ENCODE results near the gene MORC2. TPM values are rescaled to one million over a fixed set of nuclear protein-coding genes. Genes with fewer than 3 reads are reported as not detected.

MORC2 gene
- total RNA-seq, 1 experiment from 2014 or later: 27.4 TPM

DNA sequence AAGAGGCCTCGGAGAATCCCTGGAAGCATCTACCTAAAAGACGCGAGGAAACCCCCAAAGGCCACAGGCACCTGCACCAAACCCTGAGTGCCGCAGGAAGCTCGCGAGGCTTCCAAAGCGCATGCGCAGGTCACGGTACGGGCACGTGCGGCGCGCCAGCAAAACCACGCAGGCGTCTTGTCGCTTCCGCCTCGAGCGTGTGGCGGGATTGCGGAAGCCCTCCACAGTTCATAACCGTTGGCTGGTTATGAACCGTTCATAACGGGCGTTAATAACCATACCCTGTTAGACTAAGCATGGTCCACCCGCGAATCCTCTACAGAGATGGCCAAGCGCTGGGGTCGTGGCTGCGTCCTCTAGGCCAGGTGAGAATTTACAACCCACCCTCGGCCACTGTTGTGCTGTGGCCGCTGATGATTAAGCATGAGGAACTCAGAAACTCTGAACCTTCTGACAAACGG is 46.4 kb downstream of the MORC2 start:
- no peak for DNase-seq (ENCODE audit: low read depth)

DNA sequence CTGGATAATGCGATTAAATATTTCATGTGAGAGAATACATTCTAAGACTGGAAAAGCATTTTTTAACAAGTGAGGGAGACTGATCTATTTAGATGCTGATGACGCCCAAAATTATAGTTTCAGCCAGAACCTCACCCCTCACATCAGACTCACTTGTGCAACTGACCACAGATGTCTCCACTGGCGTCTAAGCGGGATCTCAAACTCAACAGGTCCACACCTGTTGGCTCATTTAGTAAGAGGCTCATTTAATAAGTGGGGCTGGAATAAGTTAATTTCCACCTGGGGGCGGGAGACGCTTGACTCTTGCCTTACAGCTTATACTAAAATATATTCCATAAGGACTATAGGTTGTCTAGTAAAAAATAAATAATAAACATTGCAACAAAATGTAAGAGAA is 47.5 kb downstream of the MORC2 start:
- no peak for DNase-seq (ENCODE audit: low read depth)

DNA sequence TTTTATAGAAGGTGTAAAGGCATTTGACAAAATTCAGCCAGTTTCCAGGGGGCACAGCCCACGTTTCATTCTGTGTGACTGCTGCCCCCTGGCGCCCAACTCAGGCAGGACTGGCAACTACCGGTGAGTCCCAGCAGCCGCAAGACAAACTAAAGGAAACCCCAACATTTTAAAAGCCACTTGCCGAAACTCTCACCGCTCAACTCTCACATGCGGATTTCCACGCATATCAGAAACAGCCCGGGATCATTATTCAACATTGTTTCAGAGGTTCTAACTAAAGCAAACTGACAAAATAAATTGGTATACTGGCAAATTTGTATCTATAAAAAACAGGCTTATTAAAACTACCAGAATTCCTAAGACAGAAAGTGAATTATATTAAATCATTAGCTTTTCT is 48.2 kb downstream of the MORC2 start:
- DNase-seq (ENCODE audit: low read depth): peak; percentile 53

DNA sequence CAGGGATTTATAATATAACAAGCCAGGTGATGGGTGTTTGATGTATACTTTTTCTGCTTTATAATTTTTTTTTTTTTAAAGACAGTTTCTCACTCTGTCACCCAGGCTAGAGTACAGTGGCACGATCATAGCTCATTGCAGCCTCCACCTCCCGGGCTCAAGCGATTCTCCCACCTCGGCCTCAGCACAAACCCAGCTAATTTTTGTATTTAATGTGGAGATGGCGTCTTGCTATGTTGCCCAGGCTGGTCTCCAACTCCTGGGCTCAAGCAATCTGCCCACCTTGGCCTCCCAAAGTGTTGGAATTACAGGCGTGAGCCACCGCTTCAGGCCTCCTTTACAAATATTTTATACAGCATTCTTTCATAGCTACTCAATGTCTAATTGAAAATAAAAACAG is 48.6 kb downstream of the MORC2 start:
- no peak for DNase-seq (ENCODE audit: low read depth)

DNA sequence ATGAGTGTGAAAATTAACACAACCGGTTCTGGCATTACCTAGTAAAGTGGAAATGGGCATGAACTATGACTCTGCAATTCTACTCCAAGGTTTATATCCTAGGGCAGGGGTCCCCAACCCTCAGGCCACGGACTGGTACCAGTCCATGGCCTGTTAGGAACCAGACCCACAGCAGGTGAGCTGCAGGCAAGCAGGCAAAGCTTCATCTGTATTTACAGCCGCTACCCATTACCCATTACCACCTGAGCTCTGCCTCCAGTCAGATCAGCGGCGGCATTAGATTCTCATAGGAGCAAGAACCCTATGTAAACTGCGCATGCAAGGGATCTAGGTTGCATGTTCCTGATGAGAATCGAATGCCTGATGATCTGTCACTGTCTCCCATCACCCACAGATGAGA is 49.8 kb downstream of the MORC2 start:
- DNase-seq (ENCODE audit: low read depth): no peak

DNA sequence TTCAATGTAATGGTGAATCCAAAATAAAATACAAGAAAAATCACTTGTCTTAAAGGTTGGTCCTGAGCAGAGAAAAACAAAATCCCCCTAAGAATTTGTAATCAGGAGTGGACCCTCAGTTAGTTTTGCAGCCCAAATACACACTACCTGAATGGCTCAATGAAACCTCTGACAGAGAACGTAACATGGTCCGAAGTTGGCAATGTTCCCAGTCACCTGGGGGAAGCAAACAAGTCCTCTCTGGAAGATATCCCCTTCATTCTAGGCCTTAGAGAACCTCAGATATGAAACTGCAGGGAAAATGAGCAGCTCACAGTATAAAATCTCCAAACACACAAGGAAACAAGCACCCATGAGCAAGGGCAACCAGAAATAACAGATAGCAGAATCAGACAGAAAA is 58.2 kb downstream of the MORC2 start:
- DNase-seq (ENCODE audit: low read depth): no peak

DNA sequence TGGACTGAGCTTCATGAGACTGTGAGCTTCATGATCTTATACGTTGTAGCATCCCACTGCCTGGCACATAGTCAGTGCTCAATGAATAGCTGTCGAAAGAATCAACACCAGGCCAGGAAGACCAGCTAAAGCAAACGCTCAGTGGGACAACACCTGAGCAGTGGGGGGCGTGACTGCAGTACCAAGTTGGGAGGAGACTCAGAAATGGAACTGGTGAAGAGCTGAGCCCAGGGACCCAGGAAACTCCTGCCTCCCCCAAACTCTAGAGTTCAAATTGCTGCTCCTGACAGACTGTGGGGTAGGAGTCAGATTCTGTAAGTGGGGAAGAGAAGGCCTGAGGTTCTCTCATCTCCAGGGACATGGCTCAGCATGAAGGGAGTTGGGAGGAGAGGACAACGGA is 59.3 kb downstream of the MORC2 start:
- DNase-seq (ENCODE audit: low read depth): no peak

DNA sequence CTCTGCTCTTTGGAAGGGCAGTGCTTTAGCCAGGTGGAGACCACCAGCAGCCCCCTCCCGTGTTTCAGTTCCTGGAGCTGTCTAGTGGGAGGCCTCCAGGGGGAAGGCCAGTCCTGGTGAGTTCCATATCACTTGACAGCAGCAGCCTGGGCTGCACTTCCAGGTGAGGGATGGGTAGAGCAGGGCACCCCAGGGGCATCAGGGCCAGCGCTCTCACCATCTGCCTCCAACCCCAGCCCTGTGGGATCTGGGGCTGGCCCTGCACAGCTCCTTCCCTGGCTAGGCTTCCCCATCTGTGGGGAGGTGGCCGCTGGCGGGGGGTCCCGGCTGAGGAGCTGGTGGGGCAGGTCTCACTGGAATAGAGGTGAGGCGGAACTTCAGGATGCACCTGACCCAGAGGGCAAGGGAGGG is 60.5 kb downstream of the MORC2 start:
- DNase-seq (ENCODE audit: low read depth): no peak

DNA sequence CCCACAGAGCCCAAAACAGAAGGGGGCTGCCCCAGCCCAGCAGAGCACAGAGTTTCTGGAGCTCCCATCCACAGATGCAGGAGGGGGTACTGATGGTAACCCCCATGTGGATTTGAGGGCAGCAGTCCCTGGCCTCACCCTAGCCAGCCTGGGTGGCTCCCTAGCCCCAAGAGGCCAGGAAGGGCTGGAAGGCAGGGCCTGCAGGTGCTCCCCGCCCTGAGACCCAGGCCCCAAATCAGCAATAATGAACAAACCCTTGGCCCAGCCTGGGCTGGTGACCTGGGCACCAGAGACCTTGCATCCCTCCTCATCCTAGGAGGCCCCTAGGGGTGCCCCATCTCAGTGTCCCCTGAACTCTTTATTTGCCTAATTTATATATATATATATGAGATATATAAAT is 61.6 kb downstream of the MORC2 start:
- DNase-seq (ENCODE audit: low read depth): no peak

DNA sequence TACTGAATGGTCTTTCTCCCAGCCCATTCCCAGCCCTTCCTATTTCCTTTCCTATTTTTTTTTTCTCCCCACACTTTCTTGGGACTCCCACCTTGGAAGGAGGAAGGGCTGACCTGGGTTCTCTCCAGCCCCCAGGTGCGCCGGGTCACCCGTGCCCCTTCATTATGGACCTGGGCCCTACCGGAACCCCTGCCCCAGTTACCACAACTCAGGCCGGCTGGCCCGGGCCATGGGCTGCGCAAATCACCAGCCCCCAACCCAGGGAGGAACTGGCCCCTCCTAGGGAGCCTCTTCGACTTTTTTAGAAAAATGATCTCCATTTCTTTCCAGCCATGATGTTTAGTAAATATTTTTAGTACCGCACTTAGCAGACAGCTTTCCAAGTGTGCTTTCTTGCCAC is 62.2 kb downstream of the MORC2 start:
- DNase-seq (ENCODE audit: low read depth): no peak

DNA sequence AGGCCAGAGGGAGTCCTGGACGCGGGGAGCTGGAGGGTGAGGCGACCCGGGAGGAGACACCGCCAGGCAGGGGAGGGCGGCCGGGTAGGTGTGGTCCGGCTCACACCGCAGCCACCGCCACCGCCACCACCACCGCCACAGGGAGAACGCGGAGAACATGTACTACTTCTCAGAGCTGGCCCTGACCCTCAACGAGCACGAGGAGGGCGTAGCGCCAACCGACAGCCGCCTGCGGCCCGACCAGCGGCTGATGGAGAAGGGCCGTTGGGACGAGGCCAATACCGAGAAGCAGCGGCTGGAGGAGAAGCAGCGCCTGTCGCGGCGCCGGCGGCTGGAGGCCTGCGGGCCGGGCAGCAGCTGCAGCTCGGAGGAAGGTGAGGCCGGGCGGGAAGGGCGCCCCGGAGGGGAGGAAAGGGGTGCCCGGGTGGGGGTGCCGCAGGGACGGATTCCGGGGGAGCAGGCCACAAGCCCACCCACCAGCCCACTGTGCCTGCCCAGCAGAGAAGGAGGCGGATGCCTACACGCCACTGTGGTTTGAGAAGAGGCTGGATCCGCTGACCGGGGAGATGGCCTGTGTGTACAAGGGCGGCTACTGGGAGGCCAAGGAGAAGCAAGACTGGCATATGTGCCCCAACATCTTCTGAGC is 62.8 kb downstream of the MORC2 start:
- DNase-seq (ENCODE audit: low read depth): no peak

DNA sequence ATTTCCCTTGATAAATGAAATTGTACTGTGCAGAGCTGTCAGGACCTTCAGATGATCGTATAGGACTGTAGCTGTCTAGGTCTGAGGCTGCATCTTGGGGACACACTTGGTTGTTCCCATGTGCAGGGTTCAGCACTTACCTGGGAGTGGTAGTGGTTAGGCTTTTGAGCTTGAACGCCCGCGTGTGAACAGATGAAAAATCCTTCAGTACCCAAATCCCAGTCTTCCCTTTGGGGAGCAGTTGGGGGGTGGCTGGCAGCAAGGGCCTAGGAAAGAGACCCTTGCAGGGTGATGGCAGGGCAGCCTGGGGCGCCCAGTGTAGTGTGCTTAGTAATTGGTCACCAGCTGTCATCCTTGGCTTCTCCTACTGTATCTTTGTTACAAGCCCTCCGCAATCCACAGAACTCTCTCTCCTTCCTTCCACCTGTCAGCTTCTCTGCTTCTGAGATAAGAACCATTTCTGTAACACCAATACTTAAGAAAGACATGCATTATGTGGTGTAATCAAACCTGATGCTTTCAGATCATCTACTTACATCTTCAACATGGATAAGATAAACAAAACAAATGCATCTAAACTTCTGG is 64.6 kb downstream of the MORC2 start:
- no peak for DNase-seq (ENCODE audit: low read depth)

DNA sequence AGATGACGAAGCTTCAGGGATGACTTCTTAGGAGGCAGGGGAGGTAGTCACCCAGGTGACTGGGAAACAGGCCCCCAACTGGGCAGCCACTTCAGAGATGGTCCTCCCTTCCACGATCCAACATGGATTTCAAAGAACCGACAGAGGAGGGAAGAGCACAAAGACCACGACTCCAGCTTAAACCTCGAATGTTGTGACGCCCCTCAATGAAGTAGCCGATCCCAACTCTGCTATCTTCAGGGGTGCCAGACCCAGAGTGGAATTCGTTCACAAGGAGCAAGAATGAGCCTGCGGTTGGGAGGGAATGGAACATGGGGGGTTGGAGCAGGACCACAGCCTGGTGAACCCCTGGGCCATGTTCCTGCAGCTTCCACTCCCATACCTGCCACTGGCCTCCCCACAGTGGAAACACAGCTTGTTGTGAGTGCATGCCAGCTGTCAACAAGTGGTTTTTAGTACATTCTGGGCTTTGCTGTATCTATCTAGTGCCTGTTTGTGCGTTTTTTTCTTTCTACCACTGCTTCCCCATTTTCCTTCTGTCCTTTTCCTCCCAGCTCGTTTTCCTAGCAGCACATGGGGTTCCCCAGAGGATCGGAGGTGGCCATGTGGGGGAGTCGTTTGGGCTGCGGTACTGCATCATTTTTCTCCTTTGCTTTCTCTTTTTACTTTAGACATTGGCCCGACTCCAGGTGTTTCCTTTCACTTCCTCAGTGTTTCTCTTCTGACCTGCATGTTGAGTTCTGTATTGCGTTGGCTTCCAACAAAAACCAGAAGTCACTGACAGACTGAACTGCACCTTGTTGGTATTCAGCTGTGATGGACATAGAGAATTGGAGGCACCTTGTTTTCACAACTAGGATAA is 65.8 kb downstream of the MORC2 start:
- DNase-seq (ENCODE audit: low read depth): no peak

DNA sequence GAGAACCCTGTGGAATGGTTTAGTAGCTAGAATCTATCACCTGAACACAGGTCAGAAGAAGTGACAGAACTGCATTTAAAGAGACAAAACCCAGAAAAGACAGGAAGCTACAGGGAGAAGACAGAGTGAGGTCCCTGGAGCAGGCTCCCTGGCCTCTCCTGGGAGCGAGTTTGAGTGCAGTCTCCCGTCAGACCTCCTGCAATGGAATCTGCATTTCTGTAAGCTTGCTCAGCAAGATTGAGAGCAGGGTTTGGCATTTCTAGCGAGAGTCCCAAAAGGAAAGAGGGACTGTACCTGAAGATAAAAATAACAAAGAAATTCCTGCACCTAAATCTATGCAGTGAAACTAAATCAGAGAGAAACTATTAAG is 74.2 kb downstream of the MORC2 start:
- DNase-seq (ENCODE audit: low read depth): no peak

DNA sequence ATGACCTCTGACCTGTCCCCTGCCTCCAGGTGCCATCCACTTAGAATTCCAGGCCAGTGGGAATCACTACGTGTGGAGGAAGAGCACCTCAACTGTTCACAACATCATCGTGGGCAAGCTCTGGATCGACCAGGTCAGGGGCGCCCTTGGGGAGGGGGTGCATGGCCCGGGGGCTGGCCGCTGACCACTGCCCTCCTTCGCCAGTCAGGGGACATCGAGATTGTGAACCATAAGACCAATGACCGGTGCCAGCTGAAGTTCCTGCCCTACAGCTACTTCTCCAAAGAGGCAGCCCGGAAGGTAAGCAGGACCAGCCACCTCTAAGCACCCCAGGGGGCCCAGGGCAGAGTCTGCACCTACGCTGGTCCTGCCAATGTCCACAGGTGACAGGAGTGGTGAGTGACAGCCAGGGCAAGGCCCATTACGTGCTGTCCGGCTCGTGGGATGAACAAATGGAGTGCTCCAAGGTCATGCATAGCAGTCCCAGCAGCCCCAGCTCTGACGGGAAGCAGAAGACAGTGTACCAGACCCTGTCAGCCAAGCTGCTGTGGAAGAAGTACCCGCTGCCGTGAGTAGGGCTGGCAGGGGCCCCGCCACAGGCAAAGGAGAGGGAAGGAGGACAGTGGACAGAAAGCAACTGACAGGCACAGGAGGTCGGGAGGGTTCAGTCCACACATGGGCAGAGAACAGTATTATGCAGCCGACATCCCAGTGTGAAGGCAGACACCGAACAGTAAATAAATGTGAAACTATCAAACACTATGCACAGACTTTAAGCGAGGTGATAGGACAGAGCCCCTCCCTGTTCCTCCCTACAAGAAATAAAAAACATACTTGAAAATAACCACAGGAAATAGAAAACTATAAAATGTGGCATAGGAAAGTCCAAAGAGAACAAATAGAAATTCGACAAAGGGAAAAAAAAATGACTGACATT is 74.9 kb downstream of the MORC2 start:
- DNase-seq (ENCODE audit: low read depth): no peak

DNA sequence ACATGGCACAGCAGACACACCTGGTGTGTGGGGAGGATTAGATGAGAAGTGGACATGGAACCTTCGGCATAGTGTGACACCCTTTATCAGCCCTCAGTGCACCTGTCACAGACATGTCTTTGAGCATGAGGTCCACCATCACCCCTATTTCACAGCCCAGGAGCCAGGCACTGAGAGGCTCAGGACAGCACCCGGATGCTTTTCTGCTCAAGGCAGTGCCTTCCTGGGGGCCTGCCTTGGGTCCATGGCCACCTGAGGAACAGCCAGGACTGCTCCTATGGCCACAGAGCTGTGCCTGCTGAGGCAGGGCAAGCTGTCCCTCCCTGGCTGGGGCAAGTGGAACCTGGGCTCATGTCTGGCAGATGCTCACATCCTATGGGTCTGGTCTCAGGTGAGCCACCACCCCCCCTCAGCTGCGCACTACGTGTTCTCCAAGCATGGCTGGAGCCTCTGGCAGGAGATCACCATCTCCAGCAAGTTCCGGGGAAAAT is 75.8 kb downstream of the MORC2 start:
- DNase-seq (ENCODE audit: low read depth): no peak

DNA sequence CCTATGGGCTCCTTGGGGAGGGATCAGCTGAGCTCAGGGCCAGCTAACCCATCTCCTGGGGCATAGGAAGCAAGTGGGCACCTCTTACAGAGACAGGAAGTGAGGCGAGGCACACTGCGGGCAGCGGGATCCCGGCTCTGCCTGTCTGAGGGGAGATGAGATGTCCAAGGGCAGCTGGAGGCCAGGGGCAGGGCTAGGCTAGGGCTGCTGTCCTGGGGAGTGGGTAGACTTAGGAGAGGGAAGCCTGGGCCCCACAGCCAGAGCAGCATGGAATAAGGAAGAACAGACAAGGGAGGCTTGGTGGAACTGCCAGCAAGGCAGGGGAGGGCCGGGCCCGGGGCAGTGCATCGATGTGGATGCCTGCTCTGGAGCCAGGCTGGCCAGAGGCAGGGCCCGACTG is 76.3 kb downstream of the MORC2 start:
- DNase-seq (ENCODE audit: low read depth): no peak

DNA sequence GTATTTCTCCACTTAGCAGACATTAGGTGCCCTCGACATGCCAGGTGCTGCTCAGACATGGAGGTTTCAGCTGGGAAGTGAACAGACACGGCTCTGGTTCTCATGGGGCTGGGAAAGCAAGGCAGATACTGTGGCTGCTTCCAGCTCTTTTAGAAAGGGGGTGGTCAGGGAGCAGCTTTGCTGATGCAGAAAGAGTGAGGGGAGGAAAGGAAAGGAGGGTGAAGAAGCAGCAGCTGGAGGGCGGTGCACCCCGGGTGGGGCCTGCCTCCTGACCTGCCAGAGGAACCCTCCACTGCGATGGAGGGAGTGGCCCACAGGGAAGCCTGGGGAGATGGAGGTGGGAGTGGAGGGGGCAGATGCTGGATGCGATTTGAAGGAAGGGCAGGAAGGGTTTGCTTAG is 76.8 kb downstream of the MORC2 start:
- no peak for DNase-seq (ENCODE audit: low read depth)

DNA sequence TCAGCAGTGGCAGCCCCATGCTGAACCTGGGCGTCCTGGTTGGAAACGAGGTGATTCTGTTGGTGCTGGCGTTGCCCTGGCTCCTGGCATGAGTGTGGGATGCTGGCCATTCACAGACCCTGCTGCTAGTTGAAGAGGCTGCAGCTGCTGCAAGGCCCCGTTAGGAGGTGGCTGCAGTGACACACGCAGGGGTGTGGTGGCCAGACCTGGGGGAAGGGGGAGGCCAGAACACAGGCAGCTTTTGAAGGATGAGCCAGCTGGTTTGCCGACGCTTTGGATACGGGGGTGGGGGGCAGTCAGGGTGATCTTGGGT is 77.2 kb downstream of the MORC2 start:
- no peak for DNase-seq (ENCODE audit: low read depth)

DNA sequence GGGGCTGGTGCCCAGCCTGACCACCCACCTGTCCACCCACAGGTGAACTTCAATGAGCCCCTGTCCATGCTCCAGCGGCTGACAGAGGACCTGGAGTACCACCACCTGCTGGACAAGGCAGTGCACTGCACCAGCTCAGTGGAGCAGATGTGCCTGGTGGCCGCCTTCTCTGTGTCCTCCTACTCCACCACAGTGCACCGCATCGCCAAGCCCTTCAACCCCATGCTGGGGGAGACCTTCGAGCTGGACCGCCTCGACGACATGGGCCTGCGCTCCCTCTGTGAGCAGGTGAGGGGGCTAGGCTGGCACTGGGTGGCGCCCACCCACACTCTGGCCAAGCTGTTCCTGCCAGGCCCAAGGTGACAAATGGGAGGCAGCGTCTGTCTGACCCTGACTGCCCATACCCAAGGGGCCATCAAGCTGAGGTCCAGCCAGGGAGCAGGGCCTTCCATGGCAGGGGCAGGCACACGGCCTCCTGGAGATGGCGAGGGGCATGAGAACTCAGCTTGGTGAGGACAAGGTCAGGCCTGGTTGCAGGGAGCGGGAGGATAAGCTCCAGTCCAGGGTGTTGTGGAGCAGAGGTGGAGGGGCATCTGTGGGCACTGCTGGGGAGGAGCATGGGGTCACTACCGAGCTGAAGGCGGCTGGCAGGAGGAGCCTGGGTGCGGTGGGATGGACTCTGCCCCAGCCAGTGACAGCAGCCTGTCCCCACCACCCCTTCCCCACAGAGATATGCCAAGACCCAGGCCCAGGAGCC is 77.7 kb downstream of the MORC2 start:
- peak; percentile 28 for DNase-seq (ENCODE audit: low read depth)

DNA sequence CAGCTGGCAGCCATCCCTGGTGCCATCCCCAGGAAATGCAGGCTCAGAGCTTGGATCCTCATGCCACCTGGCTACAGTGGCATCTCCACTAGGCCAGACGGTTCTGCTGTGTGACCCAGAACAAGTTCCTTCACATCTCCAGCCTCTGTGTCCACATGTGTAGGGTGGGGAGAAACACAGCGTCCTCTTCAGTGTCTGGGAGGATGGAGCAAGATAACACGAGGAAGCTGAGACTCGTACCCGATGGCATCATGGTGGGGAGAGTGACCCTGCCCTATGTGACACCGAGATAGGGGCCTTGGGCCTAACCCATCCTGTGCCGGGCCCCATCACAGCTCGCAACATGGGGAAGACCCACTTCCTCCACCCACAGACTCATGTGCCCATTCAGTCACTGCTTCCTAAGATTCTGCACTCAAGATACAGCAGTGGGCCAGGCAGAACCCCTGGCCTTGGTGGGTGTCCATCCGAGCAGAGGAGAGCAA is 78.5 kb downstream of the MORC2 start:
- no peak for DNase-seq (ENCODE audit: low read depth)
